NCI-H1105 (cell line): ENCODE data around the gene C3orf20.

Source experiments
- DNase-seq: peaks from one replicate; lab custom pipeline; 2025; lab: John Stamatoyannopoulos, UW

Gene C3orf20

GRCh38 chr3:14758959-14759358 is 84.0 kb downstream of the C3orf20 start:
- DNase-seq: no peak

DNA sequence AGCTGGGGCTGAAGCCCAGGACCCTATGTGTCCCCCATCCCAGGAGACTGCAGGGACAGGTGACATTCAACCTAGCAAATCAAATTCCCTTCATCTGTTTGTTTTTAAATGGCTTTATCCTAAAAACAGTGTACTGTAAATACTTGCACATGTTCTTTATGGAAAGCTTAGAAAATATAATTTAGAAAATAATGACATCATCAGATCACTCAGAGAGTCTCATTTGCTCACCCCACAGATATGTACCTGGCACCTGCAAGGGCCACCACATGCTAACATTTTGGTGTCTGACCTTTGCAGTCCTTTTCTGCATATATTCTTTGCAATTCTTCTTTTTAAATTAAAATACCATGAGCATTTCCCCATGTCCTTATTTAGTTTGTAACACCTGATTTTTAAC is 85.2 kb downstream of the C3orf20 start:
- DNase-seq: no peak

- DNase-seq: no peak
These were observed 86.3 kb downstream of the C3orf20 start for GRCh38 chr3:14761121-14761672.

GRCh38 chr3:14761866-14762265 is 86.9 kb downstream of the C3orf20 start:
- DNase-seq: no peak

DNA sequence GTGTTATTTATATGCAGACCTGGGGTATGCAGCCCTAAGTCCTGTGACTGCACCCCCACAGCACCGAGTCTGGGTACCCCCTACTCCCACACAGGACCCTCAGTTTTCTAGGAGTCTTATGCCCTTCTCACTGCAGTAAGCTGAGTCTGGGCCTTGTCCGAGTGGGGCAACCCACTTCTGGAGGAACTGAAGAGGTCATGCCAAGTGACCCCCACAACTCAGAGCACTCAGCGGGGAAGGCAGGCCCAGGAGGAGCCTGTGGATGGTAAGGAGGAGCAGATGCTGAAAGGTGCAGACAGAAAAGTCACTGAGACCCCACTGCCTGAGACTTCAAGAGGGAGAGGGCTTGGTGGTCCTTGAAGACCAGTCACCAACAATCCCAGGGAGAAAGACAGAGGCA is 87.8 kb downstream of the C3orf20 start:
- DNase-seq: no peak

DNA sequence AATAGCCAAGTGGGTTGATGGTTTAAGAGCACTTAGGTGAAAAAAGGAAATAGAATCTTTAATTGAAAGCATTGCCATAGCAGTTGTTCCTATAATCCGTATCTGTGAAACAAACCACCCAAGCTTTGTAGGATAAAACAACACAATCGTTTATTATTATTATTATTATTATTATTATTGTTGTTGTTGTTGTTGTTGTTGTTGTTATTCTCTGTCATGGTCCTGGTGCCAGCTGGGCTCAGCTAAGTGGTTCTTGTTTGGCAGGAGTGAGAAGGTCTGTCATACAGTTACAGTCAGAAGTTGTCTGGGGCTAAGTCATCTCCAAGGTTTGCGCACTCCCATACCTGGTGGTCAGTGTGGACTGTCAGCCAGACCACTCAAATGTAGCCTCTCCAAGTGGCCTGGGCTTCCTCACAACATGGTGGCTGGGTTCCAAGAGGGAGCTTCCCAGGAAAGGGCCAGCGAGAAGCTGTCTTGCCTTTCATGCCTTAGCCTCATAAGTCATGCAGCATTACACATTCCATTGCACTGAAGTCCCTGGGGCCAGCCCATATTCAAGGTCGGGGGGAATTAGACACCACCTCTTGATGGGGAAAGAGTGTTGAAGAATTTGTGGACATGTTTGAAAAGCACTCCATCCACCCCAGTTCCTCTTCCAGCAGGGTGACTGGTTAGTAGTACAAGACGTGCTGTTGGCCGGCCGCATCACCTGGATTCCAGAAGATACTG is 89.6 kb downstream of the C3orf20 start:
- no peak for DNase-seq

GRCh38 chr3:14765060-14765400 is 90.1 kb downstream of the C3orf20 start:
- no peak for DNase-seq

GRCh38 chr3:14765576-14766427 is 90.9 kb downstream of the C3orf20 start:
- no peak for DNase-seq

DNA sequence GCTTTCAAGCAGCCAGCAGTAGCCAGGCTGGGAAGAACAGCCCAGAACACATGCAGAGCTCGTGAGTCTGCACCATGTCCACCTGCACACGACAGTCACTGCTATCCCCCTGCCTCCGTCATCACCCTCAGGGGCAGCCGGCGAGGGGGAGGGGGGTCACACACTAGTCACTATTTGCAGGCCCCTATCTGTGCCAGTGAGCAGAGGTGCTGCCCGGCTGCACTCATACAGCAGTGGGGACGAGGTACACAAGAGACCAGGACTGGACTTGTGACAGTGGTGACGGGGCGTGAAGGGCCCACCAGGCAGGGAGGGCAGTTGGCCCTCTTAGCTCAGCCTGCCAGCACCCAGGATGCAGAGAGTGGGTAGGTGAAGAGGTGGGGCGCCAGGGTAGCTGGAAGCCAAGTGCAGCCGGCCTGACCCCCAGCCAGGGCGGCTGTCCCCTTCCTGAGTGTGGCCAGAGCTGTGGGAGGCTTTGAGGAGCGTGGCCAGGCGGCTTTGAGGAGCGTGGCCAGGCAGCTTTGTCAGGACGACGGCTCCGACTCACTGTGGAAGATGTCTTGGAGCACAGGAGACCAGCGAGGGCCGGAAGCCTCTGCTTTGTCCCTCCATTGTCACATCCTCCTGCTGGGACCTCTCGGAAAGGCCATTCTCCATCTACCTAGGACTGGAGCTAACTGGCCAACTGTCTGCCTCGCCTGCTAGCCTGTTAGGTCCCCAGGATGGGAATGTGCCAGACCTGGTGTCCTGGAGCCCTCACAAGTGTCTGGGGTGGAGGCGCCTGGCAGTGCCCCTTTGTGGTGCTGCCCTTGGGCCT is 91.7 kb downstream of the C3orf20 start:
- no peak for DNase-seq

- DNase-seq: no peak
These were observed 92.5 kb downstream of the C3orf20 start for GRCh38 chr3:14767245-14768051.

GRCh38 chr3:14768182-14768790 is 93.3 kb downstream of the C3orf20 start:
- DNase-seq: no peak

DNA sequence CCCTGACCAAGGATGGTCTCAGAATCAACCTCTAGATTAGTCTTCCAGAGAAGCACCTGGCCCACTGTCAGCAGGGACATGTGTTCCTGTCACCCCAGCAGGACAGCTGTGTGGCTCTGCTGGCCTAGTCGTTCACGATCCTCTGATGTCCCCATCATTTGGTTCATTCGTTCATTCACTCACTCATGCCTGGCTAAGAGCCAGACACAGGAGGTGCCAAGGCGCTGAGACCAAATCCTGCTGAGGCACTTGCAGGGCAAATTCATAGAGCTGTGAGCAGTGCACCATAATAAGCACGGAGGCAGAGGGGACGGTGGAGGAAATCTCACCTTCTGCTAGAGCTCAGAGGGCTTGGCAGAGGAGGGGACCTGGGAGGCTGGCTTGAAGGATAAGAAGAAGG is 93.9 kb downstream of the C3orf20 start:
- DNase-seq: no peak

DNA sequence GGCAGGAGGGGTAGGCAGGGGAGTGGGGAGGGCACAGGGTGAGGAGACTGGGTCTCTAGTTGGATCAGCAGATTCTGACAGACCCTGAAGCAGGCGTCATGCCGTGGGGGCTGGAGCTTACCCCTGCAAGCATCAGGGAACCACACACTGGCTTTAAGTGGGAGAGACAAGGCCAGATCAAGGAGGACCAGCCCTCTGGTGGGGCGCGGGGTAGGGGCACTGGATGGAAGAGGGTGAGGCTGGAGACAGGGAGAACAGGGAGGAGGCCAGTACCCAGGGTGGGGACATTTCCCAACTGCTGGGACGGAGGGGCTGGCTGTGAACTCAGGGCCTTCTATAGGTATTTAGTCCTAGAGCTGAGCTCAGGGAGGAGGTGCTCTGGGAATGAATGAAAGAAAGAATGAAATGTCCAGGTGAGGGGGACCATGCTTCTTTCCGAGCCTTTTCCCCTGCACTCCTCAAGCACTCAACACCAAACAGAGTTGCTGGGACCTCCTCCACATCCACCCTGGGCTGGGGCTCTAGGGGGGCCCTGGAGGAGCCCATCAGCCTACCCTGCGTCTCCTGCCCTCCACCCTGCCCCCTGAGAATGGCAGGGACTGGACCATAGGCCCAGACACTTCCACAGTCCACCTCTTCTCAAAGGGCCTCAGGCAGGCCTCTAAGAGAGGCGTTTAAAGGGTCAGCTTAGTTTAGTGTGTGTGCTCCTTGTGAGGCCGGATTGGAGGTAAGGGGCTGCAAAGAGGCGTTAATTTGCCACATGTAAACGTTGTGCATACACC is 94.8 kb downstream of the C3orf20 start:
- DNase-seq: no peak

GRCh38 chr3:14770591-14770990 is 95.7 kb downstream of the C3orf20 start:
- no peak for DNase-seq

GRCh38 chr3:14771593-14772497 is 96.9 kb downstream of the C3orf20 start:
- DNase-seq: no peak

- DNase-seq: no peak
These were observed 97.7 kb downstream of the C3orf20 start for GRCh38 chr3:14772533-14773138.

- no peak for DNase-seq
These were observed 98.3 kb downstream of the C3orf20 start for GRCh38 chr3:14773281-14773680.

- no peak for DNase-seq
These were observed 98.8 kb downstream of the C3orf20 start for GRCh38 chr3:14773691-14774128.

GRCh38 chr3:14774431-14774830 is 99.5 kb downstream of the C3orf20 start:
- DNase-seq: no peak
